ENCODE results near the gene LGI4. TPM values are rescaled to one million over a fixed set of nuclear protein-coding genes. Genes with fewer than 3 reads are reported as not detected.

LGI4 gene
- total RNA-seq, 4 donors from 2014 or later: 24.8 to 47.9 (median 36.2) TPM

GRCh38 chr19:35077411-35078223 lies 57.2 kb downstream of the LGI4 start:
- WGBS, 2 donors (ENCODE audit: low coverage in 1 of 2): 85 to 89% methylated on average over 1 to 17 of the region's 17 CpGs
- TF ChIP-seq EP300 (IDR thresholded peaks at IDR 0.05): no peak
- no peak for TF ChIP-seq POLR2AphosphoS5 (IDR thresholded peaks at IDR 0.05)
- no peak for TF ChIP-seq POLR2A (IDR thresholded peaks at IDR 0.05)
- no peak for TF ChIP-seq CTCF (IDR thresholded peaks at IDR 0.05)
- no peak for ATAC-seq
- no peak overlapping the region for H3K4me3 ChIP-seq
- H3K9me3 ChIP-seq: no peaks in the 10 kb centered on the region
- H3K27ac ChIP-seq: no peak overlapping the region
- H3K36me3 ChIP-seq: no peaks in the 10 kb centered on the region
- H3K27me3 ChIP-seq: no peaks in the 10 kb centered on the region
- H3K4me1 ChIP-seq: no peaks in the 10 kb centered on the region

- no peak for ATAC-seq
- H3K27ac ChIP-seq: no peak overlapping the region
- H3K4me1 ChIP-seq: no peaks in the 10 kb centered on the region
- H3K4me3 ChIP-seq: no peak overlapping the region
- H3K9me3 ChIP-seq: no peaks in the 10 kb centered on the region
- H3K36me3 ChIP-seq: no peaks in the 10 kb centered on the region
- no peak for TF ChIP-seq POLR2A (IDR thresholded peaks at IDR 0.05)
- no peak for TF ChIP-seq EP300 (IDR thresholded peaks at IDR 0.05)
- no peak for TF ChIP-seq CTCF (IDR thresholded peaks at IDR 0.05)
- TF ChIP-seq POLR2AphosphoS5 (IDR thresholded peaks at IDR 0.05): no peak
- H3K27me3 ChIP-seq: no peaks in the 10 kb centered on the region
- 82% methylated on average over 2 of the region's 8 CpGs; no CpG with 5 or more reads in 1 of the 2 donors for WGBS, 2 donors (ENCODE audit: low coverage in 1 of 2)
These were observed 58.2 kb downstream of the LGI4 start for GRCh38 chr19:35076657-35077056.

- WGBS, 2 donors (ENCODE audit: low coverage in 1 of 2): no CpG with 5 or more reads among the region's 6 CpGs
- no peaks in the 10 kb centered on the region for H3K36me3 ChIP-seq
- no peak for ATAC-seq
- H3K27ac ChIP-seq: no peak overlapping the region
- no peaks in the 10 kb centered on the region for H3K9me3 ChIP-seq
- no peaks in the 10 kb centered on the region for H3K27me3 ChIP-seq
- H3K4me1 ChIP-seq: no peaks in the 10 kb centered on the region
- no peak overlapping the region for H3K4me3 ChIP-seq
- TF ChIP-seq EP300 (IDR thresholded peaks at IDR 0.05) (no peak), POLR2AphosphoS5 (IDR thresholded peaks at IDR 0.05) (no peak), CTCF (IDR thresholded peaks at IDR 0.05) (no peak), POLR2A (IDR thresholded peaks at IDR 0.05) (no peak)
These were observed 58.9 kb downstream of the LGI4 start for GRCh38 chr19:35076026-35076370.

- Histone ChIP-seq H3K4me1 (no peaks in the 10 kb centered on the region), H3K36me3 (no peaks in the 10 kb centered on the region), H3K27me3 (peaks cover 3% of the 10 kb centered on the region), H3K9me3 (peaks cover 0 to 4% (median 0%) of the 10 kb centered on the region in 3 donors), H3K4me3 (no peak overlapping the region), H3K27ac (no peak overlapping the region)
- TF ChIP-seq POLR2A (IDR thresholded peaks at IDR 0.05): no peak
- TF ChIP-seq EP300 (IDR thresholded peaks at IDR 0.05): no peak
- no peak for TF ChIP-seq CTCF (IDR thresholded peaks at IDR 0.05)
- TF ChIP-seq POLR2AphosphoS5 (IDR thresholded peaks at IDR 0.05): no peak
- ATAC-seq: no peak
- WGBS, 2 donors (ENCODE audit: low coverage in 1 of 2): 76 to 86% methylated on average over 8 to 12 of the region's 21 CpGs
These were observed 59.4 kb downstream of the LGI4 start for GRCh38 chr19:35075202-35076025.

Small RNA genes lying within 50 kb of the gene (small RNA-seq; reads per million reads assigned to genes)
- 0 reads per million in 4 donors for gene AC020907.2

Other genes starting within 250 kb of the LGI4 start
- gene ZNF30, start 208.2 kb downstream of the LGI4 start, total RNA-seq: 1 to 10 TPM in 3 of 4 donors, under 1 TPM in 1; 0.94 to 2.8 (median 2.4) TPM
- gene ZNF792, start 170.8 kb downstream of the LGI4 start, total RNA-seq: 10 to 100 TPM in 1 of 4 donors, 1 to 10 TPM in 3; 6.5 to 10.2 (median 7.3) TPM
- 10 to 100 TPM; 22.0 to 40.0 (median 35.9) TPM for gene GRAMD1A, start 134.7 kb downstream of the LGI4 start, total RNA-seq
- 10 to 100 TPM in 2 of 4 donors, 1 to 10 TPM in 2; 5.3 to 13.2 (median 9.5) TPM for gene SCN1B, start 104.6 kb downstream of the LGI4 start, total RNA-seq
- 1 to 10 TPM in 1 of 4 donors, under 1 TPM in 2, not detected in 1; 0.17 to 1.2 (median 0.27) TPM for gene HPN, start 93.3 kb downstream of the LGI4 start, total RNA-seq
- gene FXYD3, start 19.2 kb downstream of the LGI4 start, total RNA-seq: 10 to 100 TPM in 1 of 4 donors, 1 to 10 TPM in 3; 1.2 to 38.8 (median 4.2) TPM
- gene FXYD1, start 3.8 kb upstream of the LGI4 start, total RNA-seq: 100 to 1,000 TPM in 1 of 4 donors, 10 to 100 TPM in 3; 42.8 to 140 (median 52.7) TPM
- not detected for gene FXYD7, start 8.2 kb upstream of the LGI4 start, total RNA-seq
- 10 to 100 TPM; 18.8 to 42.5 (median 33.0) TPM for gene FXYD5, start 19.7 kb upstream of the LGI4 start, total RNA-seq
- gene FAM187B, start 93.7 kb upstream of the LGI4 start, total RNA-seq: not detected
- 1 to 10 TPM; 3.3 to 6.6 (median 5.2) TPM for gene LSR, start 113.9 kb upstream of the LGI4 start, total RNA-seq
- 100 to 1,000 TPM in 1 of 4 donors, 10 to 100 TPM in 3; 75.1 to 137 (median 93.0) TPM for gene USF2, start 133.9 kb upstream of the LGI4 start, total RNA-seq
- gene HAMP, start 147.5 kb upstream of the LGI4 start, total RNA-seq: not detected
- gene MAG, start 157.1 kb upstream of the LGI4 start, total RNA-seq: under 1 TPM in 1 of 4 donors, not detected in 3; 0.40 TPM
- 1 to 10 TPM; 2.7 to 5.6 (median 4.9) TPM for gene CD22, start 194.1 kb upstream of the LGI4 start, total RNA-seq
- gene FFAR1, start 212.8 kb upstream of the LGI4 start, total RNA-seq: not detected
- gene FFAR3, start 223.4 kb upstream of the LGI4 start, total RNA-seq: under 1 TPM in 1 of 4 donors, not detected in 3; 0.13 TPM
- not detected for gene GPR42, start 236.0 kb upstream of the LGI4 start, total RNA-seq